Upper lobe of right lung (tissue), 1 donor: ENCODE measurements around the gene PCDHA9. TPM values are rescaled to one million over a fixed set of nuclear protein-coding genes. Genes with fewer than 3 reads are reported as not detected.
"Not testable (repeated sequence)": the region's sequence is repeated elsewhere in the genome, so short reads cannot be mapped to it uniquely, and the experiment has no call there.

Experiments
- ATAC-seq: fragments of 200-7000 bp; cut with Tn5 transposase; one replicate; pipeline ENCODE4 v1.9.1; 2020; ENCODE audit warnings: mild to moderate bottlenecking, moderate library complexity
- DNase-seq: peaks from one replicate; pipeline ENCODE4 v3.0.0-alpha.2; 2020
- H3K27ac ChIP-seq: fragments of 200-600 bp; one replicate; pipeline ENCODE4 v1.8.0; 2022
- H3K27me3 ChIP-seq: fragments of 200-600 bp; one replicate; pipeline ENCODE4 v1.8.0; 2022; ENCODE audit warnings: mild to moderate bottlenecking
- H3K36me3 ChIP-seq: fragments of 200-600 bp; one replicate; pipeline ENCODE4 v1.8.0; 2022
- H3K4me1 ChIP-seq: fragments of 200-600 bp; one replicate; pipeline ENCODE4 v1.8.0; 2022
- H3K4me3 ChIP-seq: fragments of 200-600 bp; one replicate; pipeline ENCODE4 v1.8.0; 2022; ENCODE audit warnings: mild to moderate bottlenecking
- H3K9me3 ChIP-seq: fragments of 200-600 bp; one replicate; pipeline ENCODE4 v1.8.0; 2022
- intact Hi-C: fragments of 100-400 bp; cut with DNase I; formaldehyde crosslinking; loops from one replicate; pipeline ENCODE4 v1.11.0; 2022
- total RNA-seq: library from RNA; stranded (reverse); fragmentation: NEBNext Ultra II Directional; extraction: Animal tissue kit (Norgen Biotek cat#: 25700); gene quantifications from one replicate; pipeline ENCODE4 v1.2.1, GENCODE V29; 2021
- TF ChIP-seq, protein P1 (sequence below): fragments of 200-600 bp; IDR thresholded peaks from one replicate; pipeline ENCODE4 v1.8.0; 2022; ENCODE audit warnings: antibody characterized with exemption
- donor health status: DM: no; HTN: yes; CAD: no; lungs with severe emphysema.

Gene PCDHA9
- total RNA-seq, 1 donor from 2014 or later = 0.20 TPM

DNA sequence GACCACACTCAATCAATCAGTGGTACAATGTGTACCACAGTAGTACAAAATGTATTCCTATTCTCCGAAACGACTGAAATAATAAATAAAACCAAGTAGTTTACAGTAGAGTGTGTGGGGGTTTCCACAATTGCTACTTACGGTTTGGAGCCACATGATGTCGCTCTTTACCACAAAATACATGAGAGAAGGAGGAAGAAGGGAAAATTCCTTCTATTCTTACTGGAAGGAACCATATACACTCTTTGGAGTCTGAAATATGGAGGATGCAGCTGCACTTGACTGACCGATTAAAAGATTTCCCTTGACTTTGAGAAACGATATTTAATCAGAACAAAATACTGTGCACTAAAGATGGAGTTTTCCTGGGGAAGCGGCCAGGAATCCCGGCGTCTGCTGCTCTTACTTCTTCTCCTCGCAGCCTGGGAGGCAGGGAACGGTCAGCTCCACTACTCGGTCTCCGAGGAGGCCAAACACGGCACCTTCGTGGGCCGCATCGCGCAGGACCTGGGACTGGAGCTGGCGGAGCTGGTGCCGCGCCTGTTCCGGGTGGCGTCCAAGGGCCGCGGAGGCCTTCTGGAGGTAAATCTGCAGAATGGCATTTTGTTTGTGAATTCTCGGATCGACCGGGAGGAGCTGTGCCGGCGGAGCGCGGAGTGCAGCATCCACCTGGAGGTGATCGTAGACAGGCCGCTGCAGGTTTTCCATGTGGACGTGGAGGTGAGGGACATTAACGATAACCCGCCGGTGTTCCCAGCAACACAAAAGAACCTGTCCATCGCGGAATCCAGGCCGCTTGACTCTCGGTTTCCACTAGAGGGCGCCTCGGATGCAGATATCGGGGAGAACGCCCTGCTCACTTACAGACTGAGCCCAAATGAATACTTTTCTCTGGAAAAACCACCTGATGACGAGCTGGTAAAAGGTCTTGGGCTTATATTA lies 41.1 kb upstream of the PCDHA9 start, which contains the start of gene PCDHA4:
TSS of gene PCDHA4 (plus strand) at position 235 of the 942 bp plus-strand sequence.
- DNase-seq (peak; percentile 65), ATAC-seq (peak; percentile 77)
- Histone ChIP-seq H3K27me3 (peaks cover 3% of the 10 kb centered on the region), H3K4me3 (peak within 1 kb of the TSS; percentile 46), H3K4me1 (no peaks in the 10 kb centered on the region), H3K36me3 (no peaks in the 10 kb centered on the region), H3K27ac (no peak within 1 kb of the TSS), H3K9me3 (no peaks in the 10 kb centered on the region)
- intact Hi-C loops = no loop called here
- TF ChIP-seq, protein P1, sequence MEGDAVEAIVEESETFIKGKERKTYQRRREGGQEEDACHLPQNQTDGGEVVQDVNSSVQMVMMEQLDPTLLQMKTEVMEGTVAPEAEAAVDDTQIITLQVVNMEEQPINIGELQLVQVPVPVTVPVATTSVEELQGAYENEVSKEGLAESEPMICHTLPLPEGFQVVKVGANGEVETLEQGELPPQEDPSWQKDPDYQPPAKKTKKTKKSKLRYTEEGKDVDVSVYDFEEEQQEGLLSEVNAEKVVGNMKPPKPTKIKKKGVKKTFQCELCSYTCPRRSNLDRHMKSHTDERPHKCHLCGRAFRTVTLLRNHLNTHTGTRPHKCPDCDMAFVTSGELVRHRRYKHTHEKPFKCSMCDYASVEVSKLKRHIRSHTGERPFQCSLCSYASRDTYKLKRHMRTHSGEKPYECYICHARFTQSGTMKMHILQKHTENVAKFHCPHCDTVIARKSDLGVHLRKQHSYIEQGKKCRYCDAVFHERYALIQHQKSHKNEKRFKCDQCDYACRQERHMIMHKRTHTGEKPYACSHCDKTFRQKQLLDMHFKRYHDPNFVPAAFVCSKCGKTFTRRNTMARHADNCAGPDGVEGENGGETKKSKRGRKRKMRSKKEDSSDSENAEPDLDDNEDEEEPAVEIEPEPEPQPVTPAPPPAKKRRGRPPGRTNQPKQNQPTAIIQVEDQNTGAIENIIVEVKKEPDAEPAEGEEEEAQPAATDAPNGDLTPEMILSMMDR = peak; percentile 45

DNA sequence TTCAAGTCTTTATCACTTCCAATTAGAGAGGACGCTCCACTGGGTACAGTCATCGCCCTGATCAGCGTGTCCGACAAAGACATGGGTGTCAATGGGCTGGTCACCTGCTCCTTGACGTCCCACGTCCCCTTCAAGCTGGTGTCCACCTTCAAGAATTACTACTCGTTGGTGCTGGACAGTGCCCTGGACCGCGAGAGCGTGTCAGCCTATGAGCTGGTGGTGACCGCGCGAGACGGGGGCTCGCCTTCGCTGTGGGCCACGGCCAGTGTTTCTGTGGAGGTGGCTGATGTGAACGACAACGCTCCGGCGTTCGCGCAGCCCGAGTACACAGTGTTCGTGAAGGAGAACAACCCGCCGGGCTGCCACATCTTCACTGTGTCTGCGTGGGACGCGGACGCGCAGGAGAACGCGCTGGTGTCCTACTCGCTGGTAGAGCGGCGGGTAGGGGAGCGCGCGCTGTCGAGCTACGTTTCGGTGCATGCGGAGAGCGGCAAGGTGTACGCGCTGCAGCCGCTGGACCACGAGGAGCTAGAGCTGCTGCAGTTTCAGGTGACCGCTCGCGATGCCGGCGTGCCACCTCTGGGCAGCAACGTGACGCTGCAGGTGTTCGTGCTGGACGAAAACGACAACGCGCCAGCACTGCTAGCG lies 39.8 kb upstream of the PCDHA9 start:
- H3K36me3 ChIP-seq, H3K27me3 ChIP-seq, H3K4me1 ChIP-seq, H3K9me3 ChIP-seq, H3K27ac ChIP-seq, H3K4me3 ChIP-seq, ATAC-seq, intact Hi-C loops: not testable (repeated sequence)
- peak; percentile 56 for DNase-seq

DNA sequence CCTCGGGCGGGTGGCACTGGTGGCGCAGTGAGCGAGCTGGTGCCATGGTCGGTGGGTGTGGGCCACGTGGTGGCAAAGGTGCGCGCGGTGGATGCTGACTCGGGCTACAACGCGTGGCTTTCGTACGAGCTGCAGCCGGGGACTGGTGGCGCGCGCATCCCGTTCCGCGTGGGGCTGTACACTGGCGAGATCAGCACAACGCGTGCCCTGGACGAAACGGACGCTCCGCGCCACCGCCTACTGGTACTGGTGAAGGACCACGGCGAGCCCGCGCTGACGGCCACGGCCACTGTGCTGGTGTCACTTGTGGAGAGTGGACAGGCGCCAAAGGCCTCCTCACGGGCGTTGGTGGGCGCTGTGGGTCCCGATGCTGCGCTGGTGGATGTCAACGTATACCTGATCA lies 39.3 kb upstream of the PCDHA9 start:
- TF ChIP-seq, protein P1 = no peak
- intact Hi-C loops = no loop called here
- H3K36me3 ChIP-seq = no peaks in the 10 kb centered on the region
- no peaks in the 10 kb centered on the region for H3K9me3 ChIP-seq
- no peak for ATAC-seq
- no peaks in the 10 kb centered on the region for H3K4me1 ChIP-seq
- no peak overlapping the region for H3K4me3 ChIP-seq
- no peaks in the 10 kb centered on the region for H3K27me3 ChIP-seq
- DNase-seq = peak; percentile 53
- no peak overlapping the region for H3K27ac ChIP-seq

DNA sequence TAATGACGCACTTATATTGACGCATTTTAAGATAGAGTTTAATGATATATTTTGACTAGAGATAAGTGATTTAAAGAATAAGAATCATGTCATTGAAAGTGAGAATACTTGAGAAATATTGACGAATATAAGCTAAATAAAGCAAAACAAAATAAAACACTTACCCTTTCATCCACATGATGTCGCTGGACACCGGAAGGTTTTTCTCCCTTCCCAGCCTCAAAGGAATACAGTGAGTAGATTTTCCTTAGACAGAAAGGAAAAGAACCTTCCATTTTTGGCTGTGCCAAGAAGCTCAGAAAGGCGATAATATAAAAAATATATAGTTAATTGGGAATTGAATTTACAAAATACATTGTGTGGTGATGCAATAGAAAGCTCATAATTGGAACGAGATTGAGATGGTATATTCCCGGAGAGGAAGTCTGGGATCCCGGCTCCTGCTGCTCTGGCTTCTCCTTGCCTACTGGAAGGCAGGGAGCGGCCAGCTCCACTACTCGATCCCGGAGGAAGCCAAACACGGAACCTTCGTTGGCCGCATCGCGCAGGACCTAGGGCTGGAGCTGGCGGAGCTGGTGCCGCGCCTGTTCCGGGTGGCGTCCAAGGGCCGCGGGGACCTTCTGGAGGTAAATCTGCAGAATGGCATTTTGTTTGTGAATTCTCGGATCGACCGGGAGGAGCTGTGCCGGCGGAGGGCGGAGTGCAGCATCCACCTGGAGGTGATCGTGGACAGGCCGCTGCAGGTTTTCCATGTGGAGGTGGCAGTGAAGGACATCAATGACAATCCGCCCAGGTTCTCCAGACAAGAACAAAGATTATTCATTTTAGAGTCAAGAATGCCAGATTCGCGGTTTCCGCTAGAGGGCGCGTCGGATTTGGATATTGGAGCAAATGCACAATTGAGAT lies 26.6 kb upstream of the PCDHA9 start, which contains the start of gene PCDHA5:
TSS of gene PCDHA5 (plus strand) at position 239 of the 906 bp plus-strand sequence.
- no peaks in the 10 kb centered on the region for H3K4me1 ChIP-seq
- H3K27me3 ChIP-seq = peaks cover 4% of the 10 kb centered on the region
- H3K4me3 ChIP-seq = peak within 1 kb of the TSS; percentile 17
- H3K27ac ChIP-seq = no peak within 1 kb of the TSS
- no peaks in the 10 kb centered on the region for H3K9me3 ChIP-seq
- intact Hi-C loops = no loop called here
- DNase-seq (no peak), ATAC-seq (no peak)
- TF ChIP-seq, protein P1 = peak; percentile 45
- no peaks in the 10 kb centered on the region for H3K36me3 ChIP-seq

DNA sequence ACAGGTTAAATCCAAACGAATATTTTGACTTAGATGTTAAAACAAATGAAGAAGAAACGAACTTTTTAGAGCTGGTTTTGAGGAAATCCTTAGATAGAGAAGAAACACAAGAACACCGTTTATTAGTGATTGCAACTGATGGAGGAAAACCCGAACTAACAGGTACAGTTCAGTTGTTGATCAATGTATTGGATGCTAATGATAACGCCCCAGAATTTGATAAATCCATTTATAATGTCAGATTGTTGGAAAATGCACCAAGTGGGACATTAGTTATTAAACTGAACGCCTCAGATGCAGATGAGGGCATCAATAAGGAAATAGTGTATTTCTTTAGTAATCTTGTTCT lies 25.9 kb upstream of the PCDHA9 start:
- Histone ChIP-seq H3K4me3 (no peak overlapping the region), H3K4me1 (no peaks in the 10 kb centered on the region), H3K36me3 (no peaks in the 10 kb centered on the region), H3K27me3 (peaks cover 4% of the 10 kb centered on the region), H3K27ac (no peak overlapping the region), H3K9me3 (no peaks in the 10 kb centered on the region)
- no peak for ATAC-seq
- no peak for DNase-seq
- TF ChIP-seq, protein P1 = no peak
- intact Hi-C loops = no loop called here

DNA sequence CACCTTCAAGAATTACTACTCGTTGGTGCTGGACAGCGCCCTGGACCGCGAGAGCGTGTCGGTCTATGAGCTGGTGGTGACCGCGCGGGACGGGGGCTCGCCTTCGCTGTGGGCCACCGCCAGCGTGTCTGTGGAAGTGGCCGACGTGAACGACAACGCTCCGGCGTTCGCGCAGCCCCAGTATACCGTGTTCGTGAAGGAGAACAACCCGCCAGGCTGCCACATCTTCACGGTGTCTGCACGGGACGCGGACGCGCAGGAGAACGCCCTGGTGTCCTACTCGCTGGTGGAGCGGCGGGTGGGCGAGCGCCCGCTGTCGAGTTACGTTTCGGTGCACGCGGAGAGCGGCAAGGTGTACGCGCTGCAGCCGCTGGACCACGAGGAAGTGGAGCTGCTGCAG lies 25.2 kb upstream of the PCDHA9 start:
- H3K27ac ChIP-seq, H3K4me3 ChIP-seq, H3K4me1 ChIP-seq, intact Hi-C loops, H3K36me3 ChIP-seq, ATAC-seq, DNase-seq, H3K9me3 ChIP-seq: not testable (repeated sequence)
- H3K27me3 ChIP-seq = peaks cover 11% of the 10 kb centered on the region
